ENCODE measurements around the gene ULK1.

Gene ULK1

DNA sequence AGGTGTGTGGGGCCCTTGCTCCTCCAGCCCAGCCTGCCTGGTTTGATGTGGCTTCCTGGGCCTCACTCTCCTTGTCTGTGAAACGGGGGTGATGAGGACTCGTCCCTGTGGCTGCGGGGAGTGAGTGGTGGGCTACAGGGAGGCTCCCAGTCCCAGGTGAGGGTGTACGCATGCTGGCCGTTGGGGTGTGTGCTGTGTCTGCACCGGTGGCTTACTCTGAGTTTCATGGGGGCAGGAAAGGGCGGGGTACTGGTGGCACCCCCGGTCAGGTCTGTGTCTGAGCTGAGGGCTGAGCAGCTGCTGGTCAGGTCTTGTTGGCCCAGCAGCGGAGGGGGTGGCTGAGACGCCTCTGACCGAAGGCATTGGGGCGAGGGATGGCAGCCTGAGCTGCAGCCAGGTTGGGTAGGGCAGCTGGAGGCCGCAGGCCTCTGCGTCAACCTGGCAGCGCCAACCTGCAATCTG, 11.2 kb downstream of the ULK1 start:
- TF ChIP-seq CTCF (conservative IDR thresholded peaks at IDR 0.05; ENCODE audit: low read depth, low read length), result no peak
- no peak overlapping the region for H3K4me3 ChIP-seq (ENCODE audit: low read depth, low read length)
- DNase-seq (ENCODE audit: low read depth), result no peak

DNA sequence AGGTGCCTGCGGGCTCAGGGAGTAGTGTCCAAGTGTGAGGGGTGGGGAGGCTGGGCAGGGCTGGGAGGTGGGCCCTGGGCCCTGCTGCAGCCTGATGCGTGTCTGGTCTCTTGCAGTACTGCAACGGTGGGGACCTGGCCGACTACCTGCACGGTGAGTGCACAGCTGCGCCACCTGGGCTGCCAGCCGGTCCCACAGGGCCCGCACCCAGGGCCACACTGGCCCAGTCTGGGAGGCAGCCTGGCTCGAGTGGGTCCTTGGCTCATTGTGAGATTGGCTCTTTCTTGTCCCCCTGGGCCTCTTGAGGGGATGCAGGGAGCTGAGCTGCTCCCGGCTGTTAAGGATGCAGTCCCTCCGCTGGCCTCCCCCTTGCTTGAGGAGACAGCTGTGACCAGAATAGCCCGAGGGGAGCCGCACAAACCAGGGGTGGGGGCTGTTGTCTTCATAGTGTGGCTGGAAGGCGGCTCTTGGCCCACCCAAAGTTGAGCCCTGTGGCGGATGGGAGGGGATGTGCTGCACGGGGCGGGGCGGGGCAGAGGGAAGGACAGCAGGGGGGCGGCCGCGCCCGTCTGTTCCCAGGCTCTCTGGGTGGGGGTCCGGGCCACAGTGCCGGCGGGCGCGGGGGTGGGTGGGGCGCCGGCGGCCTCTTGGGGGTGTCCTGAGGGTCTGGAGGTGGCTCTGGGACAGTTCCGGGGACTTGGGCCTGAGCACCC, 13.1 kb downstream of the ULK1 start:
- no peak overlapping the region for H3K4me3 ChIP-seq (ENCODE audit: low read depth, low read length)
- no peak for DNase-seq (ENCODE audit: low read depth)
- no peak for TF ChIP-seq CTCF (conservative IDR thresholded peaks at IDR 0.05; ENCODE audit: low read depth, low read length)

DNA sequence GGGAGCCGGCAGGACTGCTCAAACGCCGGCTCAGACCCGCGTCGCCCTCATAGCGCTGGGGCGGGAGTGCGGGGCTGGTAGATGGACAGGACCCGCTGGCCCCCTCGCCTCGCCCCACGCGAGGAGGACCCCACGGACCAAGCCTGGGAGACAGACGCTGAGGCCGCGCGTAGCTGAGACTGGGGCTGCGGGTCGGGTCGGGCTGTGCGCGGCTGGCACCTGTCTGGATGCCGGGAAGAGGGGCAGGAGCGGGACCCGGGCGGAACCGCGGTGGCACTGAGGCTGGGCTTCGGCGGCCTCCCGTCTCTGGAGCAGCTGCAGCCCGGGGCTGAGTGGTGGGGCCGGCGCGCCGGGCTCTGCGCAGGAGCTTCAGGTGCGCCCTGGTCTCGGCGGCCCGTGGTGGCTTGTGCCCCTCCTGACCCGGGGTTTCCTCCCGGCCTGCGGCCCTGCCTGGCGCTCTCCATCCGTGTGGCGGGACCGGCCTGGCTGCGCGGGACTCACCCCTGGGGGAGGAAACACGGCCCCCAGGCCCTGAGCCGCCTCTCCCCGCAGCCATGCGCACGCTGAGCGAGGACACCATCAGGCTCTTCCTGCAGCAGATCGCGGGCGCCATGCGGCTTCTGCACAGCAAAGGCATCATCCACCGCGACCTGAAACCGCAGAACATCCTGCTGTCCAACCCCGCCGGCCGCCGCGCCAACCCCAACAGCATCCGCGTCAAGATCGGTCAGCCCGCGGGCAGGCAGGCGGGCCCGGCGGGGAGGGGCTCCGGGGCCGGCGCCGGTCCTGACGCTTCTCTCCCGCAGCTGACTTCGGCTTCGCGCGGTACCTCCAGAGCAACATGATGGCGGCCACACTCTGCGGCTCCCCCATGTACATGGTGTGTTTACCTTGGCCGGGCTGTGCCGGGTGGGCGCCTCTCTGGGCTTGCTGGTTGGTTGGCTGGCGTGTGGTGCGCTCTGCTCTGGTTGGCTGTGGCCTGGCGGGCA, 14.0 kb downstream of the ULK1 start:
- DNase-seq (ENCODE audit: low read depth), result no peak
- no peak for TF ChIP-seq CTCF (conservative IDR thresholded peaks at IDR 0.05; ENCODE audit: low read depth, low read length)
- H3K4me3 ChIP-seq (ENCODE audit: low read depth, low read length), result no peak overlapping the region

DNA sequence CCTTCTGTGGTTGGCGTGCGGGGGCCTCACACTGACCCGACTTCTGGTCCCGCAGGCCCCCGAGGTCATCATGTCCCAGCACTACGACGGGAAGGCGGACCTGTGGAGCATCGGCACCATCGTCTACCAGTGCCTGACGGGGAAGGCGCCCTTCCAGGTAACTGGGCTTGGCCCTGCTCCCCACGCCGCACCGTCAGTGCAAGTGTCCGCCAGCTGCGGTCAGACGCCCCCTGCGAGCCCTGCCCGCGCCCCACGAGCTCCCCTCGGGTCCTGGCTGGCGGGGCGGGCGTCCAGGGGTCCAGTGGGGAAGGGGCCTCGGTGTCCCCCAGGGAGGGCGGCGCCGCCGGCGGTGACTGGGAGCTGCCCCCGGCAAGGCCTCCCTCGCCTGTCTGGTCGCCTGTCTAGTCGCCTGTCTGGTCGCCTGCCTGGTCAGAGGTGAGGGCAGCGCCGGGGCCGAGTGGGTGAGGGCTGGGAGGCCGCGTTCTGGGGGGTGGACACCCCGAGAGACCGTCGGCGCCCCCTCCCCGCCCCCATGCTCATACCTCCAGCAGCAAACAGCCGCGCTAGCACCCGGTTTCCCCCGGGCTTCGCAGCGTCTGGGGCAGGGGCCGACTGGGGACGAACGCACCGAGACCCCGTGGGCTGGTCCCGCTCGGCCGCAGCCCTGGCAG, 14.8 kb downstream of the ULK1 start:
- no peak overlapping the region for H3K4me3 ChIP-seq (ENCODE audit: low read depth, low read length)
- TF ChIP-seq CTCF (conservative IDR thresholded peaks at IDR 0.05; ENCODE audit: low read depth, low read length), result no peak
- DNase-seq (ENCODE audit: low read depth), result no peak

GRCh38 chr12:131909752-131910219, 15.4 kb downstream of the ULK1 start:
- H3K4me3 ChIP-seq (ENCODE audit: low read depth, low read length), result no peak overlapping the region
- DNase-seq (ENCODE audit: low read depth), result no peak
- no peak for TF ChIP-seq CTCF (conservative IDR thresholded peaks at IDR 0.05; ENCODE audit: low read depth, low read length)

DNA sequence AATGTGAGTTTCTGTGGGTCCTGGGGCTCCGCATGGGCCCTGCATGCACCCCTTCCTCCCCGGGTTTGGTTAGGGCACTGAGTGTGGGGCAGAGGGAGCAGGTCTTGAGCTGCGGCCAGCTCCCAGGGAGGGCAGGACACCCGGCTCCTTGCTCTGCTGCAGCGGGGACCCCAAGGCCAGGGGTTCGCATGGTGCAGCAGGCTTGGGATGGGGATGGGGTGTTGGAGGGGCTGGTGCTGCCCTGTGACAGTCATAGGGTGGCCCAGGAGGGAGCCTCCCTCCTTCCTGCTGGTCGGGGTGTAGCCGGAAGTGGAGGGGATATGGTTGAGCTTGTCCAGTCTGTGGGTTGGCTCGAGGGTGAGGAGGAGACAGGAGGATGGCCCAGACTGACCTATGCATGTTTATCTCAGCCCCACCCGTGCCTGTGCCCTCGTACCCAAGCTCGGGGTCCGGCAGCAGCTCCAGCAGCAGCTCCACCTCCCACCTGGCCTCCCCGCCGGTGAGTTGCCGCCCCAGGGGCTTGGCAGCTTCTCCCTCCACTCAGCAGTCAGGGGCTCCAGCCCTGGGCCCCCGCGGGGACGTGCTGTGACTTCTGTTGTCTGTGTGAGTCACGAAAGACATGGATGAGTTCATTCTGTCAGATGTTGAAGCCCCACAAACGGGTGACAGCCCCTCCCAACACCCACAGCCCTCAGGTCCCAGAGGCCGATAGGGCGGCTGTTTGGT, 16.0 kb downstream of the ULK1 start:
- no peak for TF ChIP-seq CTCF (conservative IDR thresholded peaks at IDR 0.05; ENCODE audit: low read depth, low read length)
- DNase-seq (ENCODE audit: low read depth), result no peak
- H3K4me3 ChIP-seq (ENCODE audit: low read depth, low read length), result no peak overlapping the region

Data from choroid plexus epithelial cell (primary cell).